ENCODE results near the gene WDPCP. TPM values are rescaled to one million over a fixed set of nuclear protein-coding genes. Genes with fewer than 3 reads are reported as not detected.

Gene WDPCP
- total and polyA plus RNA-seq, 7 experiments from 2014 or later: 4.8 to 19.2 (median 15.6) TPM

GRCh38 chr2:63539416-63540162, 48.7 kb downstream of the WDPCP start:
- H3K27ac Mint-ChIP-seq: no peak overlapping the region
- intact Hi-C loops (cut with micrococcal nuclease): no loop called here
- H3K4me3 Mint-ChIP-seq: no peak overlapping the region
- peaks cover 0 to 31% (median 13%) of the 10 kb centered on the region in 11 donors for H3K9me3 Mint-ChIP-seq
- POLR2A ChIA-PET: no interaction called here
- no peaks in the 10 kb centered on the region for H3K36me3 ChIP-seq (ENCODE audit: control insufficient read depth in 2 of 3, insufficient read depth in 3 of 3, low read length in 3 of 3)
- ATAC-seq: no peak
- peaks cover 0 to 5% (median 0%) of the 10 kb centered on the region in 7 donors for H3K4me1 Mint-ChIP-seq
- CTCF ChIA-PET: interaction anchor here (0.6 to 1.0 kb wide), 2 partner anchors 11 to 1379 kb away, joined by 3 read pairs; no protein-coding TSS in a partner anchor
- no peaks in the 10 kb centered on the region for H3K27me3 ChIP-seq (ENCODE audit: control insufficient read depth in 2 of 2, insufficient read depth in 2 of 2, low read length in 2 of 2)
- H3K4me1 ChIP-seq (ENCODE audit: control insufficient read depth in 2 of 2, insufficient read depth in 2 of 2, low read length in 2 of 2): no peaks in the 10 kb centered on the region
- no peaks in the 10 kb centered on the region for H3K9me3 ChIP-seq (ENCODE audit: control insufficient read depth in 2 of 3, low read length in 3 of 3)
- DNase-seq: no peak
- H3K36me3 Mint-ChIP-seq: peaks cover 0 to 12% (median 9%) of the 10 kb centered on the region in 5 donors
- no peak overlapping the region for H3K27ac ChIP-seq (ENCODE audit: low read depth, low read length)
- no peak overlapping the region for H3K4me3 ChIP-seq (ENCODE audit: low read length)
- no peaks in the 10 kb centered on the region for H3K27me3 Mint-ChIP-seq

GRCh38 chr2:63538390-63538789, 49.9 kb downstream of the WDPCP start:
- DNase-seq (no peak), ATAC-seq (no peak)
- Histone ChIP-seq H3K27me3 (ENCODE audit: control insufficient read depth in 2 of 2, insufficient read depth in 2 of 2, low read length in 2 of 2) (no peaks in the 10 kb centered on the region), H3K4me1 (ENCODE audit: control insufficient read depth in 2 of 2, insufficient read depth in 2 of 2, low read length in 2 of 2) (no peaks in the 10 kb centered on the region), H3K36me3 (ENCODE audit: control insufficient read depth in 2 of 3, insufficient read depth in 3 of 3, low read length in 3 of 3) (no peaks in the 10 kb centered on the region), H3K27ac (ENCODE audit: low read depth, low read length) (no peak overlapping the region), H3K9me3 (ENCODE audit: control insufficient read depth in 2 of 3, low read length in 3 of 3) (no peaks in the 10 kb centered on the region), H3K4me3 (ENCODE audit: low read length) (no peak overlapping the region)
- ChIA-PET CTCF (no interaction called here), POLR2A (no interaction called here)
- H3K27me3 Mint-ChIP-seq: no peaks in the 10 kb centered on the region
- no peak overlapping the region for H3K27ac Mint-ChIP-seq
- intact Hi-C loops (cut with micrococcal nuclease): no loop called here
- H3K9me3 Mint-ChIP-seq: peaks cover under 1 to 43% (median 18%) of the 10 kb centered on the region in 11 donors
- peaks cover 0 to 21% (median 13%) of the 10 kb centered on the region in 5 donors for H3K36me3 Mint-ChIP-seq
- no peak overlapping the region for H3K4me3 Mint-ChIP-seq
- H3K4me1 Mint-ChIP-seq: peaks cover 0 to 8% (median 0%) of the 10 kb centered on the region in 7 donors

DNA sequence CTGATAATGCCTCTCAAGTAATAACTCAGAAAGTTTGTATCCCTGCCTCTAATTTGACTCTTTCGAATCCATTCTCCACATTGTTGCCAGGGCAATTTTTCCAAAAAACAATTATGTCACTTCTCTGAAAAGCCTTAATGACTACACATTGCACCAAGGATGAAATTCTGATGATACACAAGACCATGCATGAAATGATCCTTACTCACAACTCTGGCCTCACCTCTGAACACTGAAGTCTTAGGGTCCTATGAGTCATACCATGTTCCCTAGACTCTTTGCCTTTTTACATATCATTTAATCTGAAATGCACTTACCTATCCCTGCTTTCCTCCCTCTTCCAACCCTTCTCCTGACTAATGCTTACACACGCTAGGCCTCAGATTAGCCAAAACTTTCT, 51.0 kb downstream of the WDPCP start:
- intact Hi-C loops (cut with micrococcal nuclease): no loop called here
- Mint-ChIP-seq H3K9me3 (peaks cover 9 to 54% (median 26%) of the 10 kb centered on the region in 11 donors), H3K27me3 (no peaks in the 10 kb centered on the region), H3K4me1 (peaks cover 0 to 17% (median 0%) of the 10 kb centered on the region in 7 donors), H3K27ac (no peak overlapping the region), H3K4me3 (no peak overlapping the region), H3K36me3 (peaks cover 0 to 32% (median 21%) of the 10 kb centered on the region in 5 donors)
- Histone ChIP-seq H3K36me3 (ENCODE audit: control insufficient read depth in 2 of 3, insufficient read depth in 3 of 3, low read length in 3 of 3) (no peaks in the 10 kb centered on the region), H3K27me3 (ENCODE audit: control insufficient read depth in 2 of 2, insufficient read depth in 2 of 2, low read length in 2 of 2) (no peaks in the 10 kb centered on the region), H3K4me1 (ENCODE audit: control insufficient read depth in 2 of 2, insufficient read depth in 2 of 2, low read length in 2 of 2) (no peaks in the 10 kb centered on the region), H3K27ac (ENCODE audit: low read depth, low read length) (no peak overlapping the region), H3K4me3 (ENCODE audit: low read length) (no peak overlapping the region), H3K9me3 (ENCODE audit: control insufficient read depth in 2 of 3, low read length in 3 of 3) (no peaks in the 10 kb centered on the region)
- CTCF ChIA-PET: no interaction called here
- POLR2A ChIA-PET: no interaction called here
- ATAC-seq (no peak), DNase-seq (no peak)

GRCh38 chr2:63530704-63531279, 57.5 kb downstream of the WDPCP start:
- H3K9me3 Mint-ChIP-seq: peaks cover 8 to 78% (median 40%) of the 10 kb centered on the region in 11 donors
- no peak overlapping the region for H3K4me3 Mint-ChIP-seq
- no peak overlapping the region for H3K4me3 ChIP-seq (ENCODE audit: low read length)
- intact Hi-C loops (cut with micrococcal nuclease): no loop called here
- no peaks in the 10 kb centered on the region for H3K4me1 ChIP-seq (ENCODE audit: control insufficient read depth in 2 of 2, insufficient read depth in 2 of 2, low read length in 2 of 2)
- H3K27ac Mint-ChIP-seq: no peak overlapping the region
- no peak overlapping the region for H3K27ac ChIP-seq (ENCODE audit: low read depth, low read length)
- no peaks in the 10 kb centered on the region for H3K27me3 Mint-ChIP-seq
- POLR2A ChIA-PET: no interaction called here
- H3K36me3 Mint-ChIP-seq: peaks cover 0 to 32% (median 30%) of the 10 kb centered on the region in 5 donors
- ATAC-seq (no peak), DNase-seq (no peak)
- peaks cover 0 to 17% (median 2%) of the 10 kb centered on the region in 7 donors for H3K4me1 Mint-ChIP-seq
- H3K27me3 ChIP-seq (ENCODE audit: control insufficient read depth in 2 of 2, insufficient read depth in 2 of 2, low read length in 2 of 2): no peaks in the 10 kb centered on the region
- H3K9me3 ChIP-seq (ENCODE audit: control insufficient read depth in 2 of 3, low read length in 3 of 3): no peaks in the 10 kb centered on the region
- H3K36me3 ChIP-seq (ENCODE audit: control insufficient read depth in 2 of 3, insufficient read depth in 3 of 3, low read length in 3 of 3): no peaks in the 10 kb centered on the region
- CTCF ChIA-PET: no interaction called here

- H3K4me1 Mint-ChIP-seq: peaks cover 0 to 12% (median 3%) of the 10 kb centered on the region in 7 donors
- peaks cover 0 to 20% (median 6%) of the 10 kb centered on the region in 3 experiments for H3K9me3 ChIP-seq (ENCODE audit: control insufficient read depth in 2 of 3, low read length in 3 of 3)
- H3K4me3 ChIP-seq (ENCODE audit: low read length): no peak overlapping the region
- intact Hi-C loops (cut with micrococcal nuclease): no loop called here
- POLR2A ChIA-PET: no interaction called here
- H3K4me1 ChIP-seq (ENCODE audit: control insufficient read depth in 2 of 2, insufficient read depth in 2 of 2, low read length in 2 of 2): no peaks in the 10 kb centered on the region
- no peak overlapping the region for H3K4me3 Mint-ChIP-seq
- no peaks in the 10 kb centered on the region for H3K36me3 ChIP-seq (ENCODE audit: control insufficient read depth in 2 of 3, insufficient read depth in 3 of 3, low read length in 3 of 3)
- no peaks in the 10 kb centered on the region for H3K27me3 Mint-ChIP-seq
- ATAC-seq (no peak), DNase-seq (no peak)
- peaks cover 9 to 83% (median 53%) of the 10 kb centered on the region in 11 donors for H3K9me3 Mint-ChIP-seq
- H3K27ac ChIP-seq (ENCODE audit: low read depth, low read length): no peak overlapping the region
- CTCF ChIA-PET: no interaction called here
- no peaks in the 10 kb centered on the region for H3K27me3 ChIP-seq (ENCODE audit: control insufficient read depth in 2 of 2, insufficient read depth in 2 of 2, low read length in 2 of 2)
- H3K27ac Mint-ChIP-seq: no peak overlapping the region
- H3K36me3 Mint-ChIP-seq: peaks cover 0 to 50% (median 38%) of the 10 kb centered on the region in 5 donors
Observed at GRCh38 chr2:63525905-63526304, 62.4 kb downstream of the WDPCP start.

DNA sequence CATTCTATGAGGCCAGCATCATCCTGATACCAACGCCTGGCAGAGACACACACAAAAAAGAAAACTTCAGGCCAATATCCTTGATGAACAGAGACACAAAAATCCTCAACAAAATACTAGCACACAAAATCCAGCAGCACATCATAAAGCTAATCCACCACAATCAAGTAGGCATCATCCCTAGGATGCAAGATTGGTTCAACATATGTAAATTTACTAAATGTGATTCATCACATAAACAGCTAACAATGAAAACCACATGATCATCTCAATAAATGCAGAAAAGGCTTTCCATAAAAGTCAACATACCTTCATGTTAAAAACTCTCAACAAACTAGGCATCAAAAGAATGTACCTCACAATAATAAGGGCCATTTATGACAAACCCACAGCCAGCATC, 65.3 kb downstream of the WDPCP start:
- ChIA-PET CTCF (no interaction called here), POLR2A (no interaction called here)
- H3K27ac Mint-ChIP-seq: no peak overlapping the region
- H3K9me3 Mint-ChIP-seq: peaks cover 9 to 84% (median 56%) of the 10 kb centered on the region in 11 donors
- H3K4me3 Mint-ChIP-seq: no peak overlapping the region
- H3K27me3 Mint-ChIP-seq: no peaks in the 10 kb centered on the region
- ATAC-seq: no peak
- Histone ChIP-seq H3K9me3 (ENCODE audit: control insufficient read depth in 2 of 3, low read length in 3 of 3) (peaks cover 0 to 37% (median 8%) of the 10 kb centered on the region in 3 experiments), H3K27ac (ENCODE audit: low read depth, low read length) (no peak overlapping the region), H3K4me3 (ENCODE audit: low read length) (no peak overlapping the region), H3K4me1 (ENCODE audit: control insufficient read depth in 2 of 2, insufficient read depth in 2 of 2, low read length in 2 of 2) (no peaks in the 10 kb centered on the region), H3K36me3 (ENCODE audit: control insufficient read depth in 2 of 3, insufficient read depth in 3 of 3, low read length in 3 of 3) (no peaks in the 10 kb centered on the region), H3K27me3 (ENCODE audit: control insufficient read depth in 2 of 2, insufficient read depth in 2 of 2, low read length in 2 of 2) (no peaks in the 10 kb centered on the region)
- H3K36me3 Mint-ChIP-seq: peaks cover 3 to 55% (median 42%) of the 10 kb centered on the region in 5 donors
- no peak for DNase-seq
- intact Hi-C loops (cut with micrococcal nuclease): no loop called here
- H3K4me1 Mint-ChIP-seq: peaks cover 0 to 12% (median 5%) of the 10 kb centered on the region in 7 donors
